Activated naive CD4-positive, alpha-beta T cell treated with anti-CD3 and anti-CD28 coated beads, Interleukin-2, amount 10 ng/mL, durations not matched to agents 7 days and 5 days (primary cell): Measurements from ENCODE around the gene CCNI.
A peak's percentile ranks its signal among the peaks of the same experiment; 100 is the strongest.

ENCODE experiments used
- CTCF ChIA-PET: fragments of 350-600 bp; sonication (Branson Sonifier 250); formaldehyde crosslinking; loops from one replicate; lab custom pipeline; 2021; ENCODE audit warnings: antibody characterized with exemption; lab: Charles Lee
- DNase-seq: peaks from one replicate; pipeline ENCODE4 v3.0.0-alpha.2; 2020
- H3K27ac Mint-ChIP-seq: one replicate; pipeline ENCODE4 v1.8.0; 2021; ENCODE audit warnings: mild to moderate bottlenecking, moderate library complexity, mixed read lengths
- H3K27me3 Mint-ChIP-seq: one replicate; pipeline ENCODE4 v1.8.0; 2021; ENCODE audit warnings: mild to moderate bottlenecking, mixed read lengths
- H3K36me3 Mint-ChIP-seq: one replicate; pipeline ENCODE4 v1.8.0; 2021; ENCODE audit warnings: mixed read lengths
- H3K4me1 Mint-ChIP-seq: one replicate; pipeline ENCODE4 v1.8.0; 2021; ENCODE audit warnings: mixed read lengths
- H3K4me3 Mint-ChIP-seq: one replicate; pipeline ENCODE4 v1.8.0; 2021; ENCODE audit warnings: mild to moderate bottlenecking, moderate library complexity, mixed read lengths
- H3K9me3 Mint-ChIP-seq: one replicate; pipeline ENCODE4 v1.8.0; 2021; ENCODE audit warnings: mixed read lengths

The CCNI gene

DNA sequence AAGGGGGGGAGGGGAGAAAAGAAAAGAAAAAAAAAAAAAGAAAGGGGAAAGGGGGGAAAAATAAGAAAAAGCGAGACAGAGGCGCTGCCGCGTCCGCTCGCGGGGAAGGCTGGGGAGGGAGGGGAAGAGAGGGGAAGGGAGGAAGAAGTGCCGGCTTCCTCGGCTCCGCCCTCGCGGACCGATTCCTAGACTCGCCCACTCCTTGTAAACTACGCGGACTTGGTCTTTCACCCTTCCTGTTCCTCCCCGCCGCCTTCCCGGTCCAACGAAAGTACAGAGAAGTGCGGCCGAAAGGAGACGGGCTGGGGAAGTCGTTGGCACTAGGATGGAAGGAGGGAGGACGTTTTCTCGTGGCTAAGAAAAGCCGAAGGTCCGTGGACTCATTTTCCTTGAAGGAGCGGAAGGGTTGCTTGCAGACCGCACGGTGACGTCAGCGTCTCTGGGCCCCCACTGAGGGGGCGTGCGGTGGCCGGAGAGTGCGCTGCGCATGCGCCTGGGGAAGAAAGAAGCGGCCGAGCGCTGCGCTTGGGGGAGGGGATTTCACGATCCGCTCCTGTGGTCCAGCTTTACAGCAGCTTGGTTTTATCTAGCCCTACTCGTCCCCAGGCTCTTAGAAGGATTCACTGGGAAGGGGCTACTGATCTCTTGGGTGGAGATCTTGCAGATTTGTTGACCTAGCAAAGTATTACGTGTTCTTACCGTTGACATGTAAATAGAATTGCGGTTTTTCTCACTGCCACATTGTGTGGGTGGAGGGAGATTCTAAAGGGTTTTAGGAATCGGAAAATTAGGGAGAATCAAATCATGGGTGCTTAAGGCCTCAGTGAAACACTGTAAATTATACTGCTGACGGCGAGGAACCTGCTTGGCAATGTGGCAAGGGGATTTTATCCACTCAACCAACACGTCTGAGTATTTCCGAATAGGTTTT is at the start of gene CCNI:
TSS of gene CCNI (minus strand) at position 121 of the 931 bp plus-strand sequence. CDS start 9,627 bp downstream, outside the sequence.
- Mint-ChIP-seq H3K4me3 (no peak within 1 kb of the TSS), H3K9me3 (no peaks in the 10 kb centered on the region), H3K4me1 (peaks cover 44% of the 10 kb centered on the region), H3K27ac (peak within 1 kb of the TSS; percentile 99), H3K27me3 (peaks cover 6% of the 10 kb centered on the region), H3K36me3 (peaks cover 20% of the 10 kb centered on the region)
- peak; percentile 93 for DNase-seq
- CTCF ChIA-PET: interaction anchor here (0.7 to 2.3 kb wide), 2 partner anchors 24 to 128 kb away, joined by 3 to 9 read pairs; no protein-coding TSS in a partner anchor

DNA sequence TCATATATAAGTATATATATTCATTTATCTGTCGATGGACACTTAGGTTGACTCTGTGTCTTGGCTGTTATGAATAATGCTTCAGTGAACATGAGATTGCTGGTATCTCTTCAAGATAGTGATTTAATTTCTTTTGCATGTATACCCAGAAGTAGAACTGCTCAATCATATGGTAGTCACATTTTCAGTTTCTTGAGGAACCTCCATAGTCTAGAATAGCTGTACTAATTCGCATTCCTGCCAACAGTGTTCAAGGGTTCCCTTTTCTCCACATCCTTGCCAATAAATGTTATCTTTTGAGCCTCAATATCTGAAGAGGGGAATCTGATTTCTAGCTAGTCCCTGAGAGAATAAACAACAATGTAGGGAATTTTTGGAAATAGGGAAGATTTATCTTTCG is 48.8 kb upstream of the CCNI start:
- Mint-ChIP-seq H3K9me3 (no peaks in the 10 kb centered on the region), H3K27ac (no peak overlapping the region), H3K4me3 (no peak overlapping the region), H3K4me1 (peaks cover 5% of the 10 kb centered on the region), H3K36me3 (no peaks in the 10 kb centered on the region), H3K27me3 (peaks cover 7% of the 10 kb centered on the region)
- no peak for DNase-seq
- CTCF ChIA-PET: no interaction called here

GRCh38 chr4:77123411-77123810 is 47.6 kb upstream of the CCNI start:
- H3K9me3 Mint-ChIP-seq: no peaks in the 10 kb centered on the region
- H3K36me3 Mint-ChIP-seq: no peaks in the 10 kb centered on the region
- no peak overlapping the region for H3K4me3 Mint-ChIP-seq
- no peak for DNase-seq
- CTCF ChIA-PET: interaction anchor here (0.8 to 2.6 kb wide), 4 partner anchors 8 to 80 kb away, joined by 3 to 8 read pairs (median 5); no protein-coding TSS in a partner anchor
- peaks cover 7% of the 10 kb centered on the region for H3K27me3 Mint-ChIP-seq
- peaks cover 5% of the 10 kb centered on the region for H3K4me1 Mint-ChIP-seq
- H3K27ac Mint-ChIP-seq: no peak overlapping the region

DNA sequence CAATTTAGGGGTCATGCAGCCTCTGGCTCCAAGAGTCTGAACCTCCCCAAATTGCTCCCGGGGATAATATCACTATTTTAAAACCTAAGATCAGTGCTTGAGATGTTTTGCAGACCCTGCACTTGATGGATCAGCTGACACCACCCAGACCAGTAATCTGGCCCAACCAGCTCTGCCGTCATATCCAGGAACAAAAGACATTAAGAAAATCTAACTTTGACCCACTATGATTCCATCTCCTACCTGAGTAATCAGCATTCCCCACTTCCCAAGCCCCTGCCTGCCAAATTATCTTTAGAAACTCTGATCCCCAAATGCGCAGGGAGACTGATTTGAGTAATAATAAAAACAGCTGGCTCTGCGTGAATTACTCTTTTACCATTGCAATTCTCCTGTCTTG is 46.9 kb upstream of the CCNI start:
- Mint-ChIP-seq H3K36me3 (no peaks in the 10 kb centered on the region), H3K27ac (no peak overlapping the region), H3K9me3 (no peaks in the 10 kb centered on the region), H3K4me3 (no peak overlapping the region), H3K27me3 (peaks cover 7% of the 10 kb centered on the region), H3K4me1 (peaks cover 5% of the 10 kb centered on the region)
- CTCF ChIA-PET: interaction anchor here (0.8 to 2.6 kb wide), 4 partner anchors 9 to 81 kb away, joined by 3 to 8 read pairs (median 5); no protein-coding TSS in a partner anchor
- DNase-seq: no peak

GRCh38 chr4:77121736-77122240 is 46.0 kb upstream of the CCNI start:
- H3K9me3 Mint-ChIP-seq: no peaks in the 10 kb centered on the region
- DNase-seq: no peak
- peaks cover 1% of the 10 kb centered on the region for H3K4me1 Mint-ChIP-seq
- CTCF ChIA-PET: interaction anchor here (1.3 to 2.6 kb wide), 3 partner anchors 10 to 82 kb away, joined by 4 to 8 read pairs (median 5); no protein-coding TSS in a partner anchor
- H3K27me3 Mint-ChIP-seq: peaks cover 11% of the 10 kb centered on the region
- no peaks in the 10 kb centered on the region for H3K36me3 Mint-ChIP-seq
- H3K4me3 Mint-ChIP-seq: no peak overlapping the region
- no peak overlapping the region for H3K27ac Mint-ChIP-seq

GRCh38 chr4:77120886-77121508 is 45.2 kb upstream of the CCNI start:
- CTCF ChIA-PET: interaction anchor here (1.3 to 2.6 kb wide), 2 partner anchors 18 to 83 kb away, joined by 4 to 8 read pairs; no protein-coding TSS in a partner anchor
- H3K4me3 Mint-ChIP-seq: no peak overlapping the region
- DNase-seq: no peak
- no peaks in the 10 kb centered on the region for H3K9me3 Mint-ChIP-seq
- no peaks in the 10 kb centered on the region for H3K4me1 Mint-ChIP-seq
- H3K36me3 Mint-ChIP-seq: no peaks in the 10 kb centered on the region
- no peak overlapping the region for H3K27ac Mint-ChIP-seq
- H3K27me3 Mint-ChIP-seq: peaks cover 11% of the 10 kb centered on the region

- no peak for DNase-seq
- Mint-ChIP-seq H3K4me3 (no peak overlapping the region), H3K9me3 (no peaks in the 10 kb centered on the region), H3K4me1 (no peaks in the 10 kb centered on the region), H3K36me3 (no peaks in the 10 kb centered on the region), H3K27me3 (peaks cover 17% of the 10 kb centered on the region), H3K27ac (no peak overlapping the region)
- CTCF ChIA-PET: interaction anchor here (1.4 kb wide), 1 partner anchor 23 kb away, joined by 4 read pairs; no protein-coding TSS in a partner anchor
Measured at GRCh38 chr4:77117721-77118120, 41.9 kb upstream of the CCNI start.

DNA sequence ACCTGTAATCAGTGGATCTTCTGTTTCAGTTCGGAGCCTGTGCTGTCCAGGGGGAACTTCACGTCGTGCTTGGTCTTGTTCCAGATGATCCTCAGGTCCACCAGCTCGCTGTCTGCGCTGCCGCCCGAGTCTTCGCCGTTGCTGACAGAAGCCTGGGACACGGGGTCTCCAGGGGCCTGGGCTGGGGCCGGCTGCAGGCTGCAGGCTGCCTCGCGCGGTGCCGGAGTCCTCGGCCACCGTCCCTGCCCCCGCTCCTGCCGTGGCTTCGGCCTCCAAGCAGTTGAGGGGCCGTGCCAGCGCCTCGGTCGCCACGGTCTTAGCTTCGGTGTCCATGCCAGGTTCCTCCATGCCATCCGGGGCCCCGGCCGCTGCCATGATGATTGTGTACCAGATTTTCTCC is 37.3 kb upstream of the CCNI start:
- H3K4me3 Mint-ChIP-seq: no peak overlapping the region
- H3K27me3 Mint-ChIP-seq: peaks cover 13% of the 10 kb centered on the region
- no peak for DNase-seq
- no peak overlapping the region for H3K27ac Mint-ChIP-seq
- CTCF ChIA-PET: no interaction called here
- H3K9me3 Mint-ChIP-seq: no peaks in the 10 kb centered on the region
- H3K4me1 Mint-ChIP-seq: no peaks in the 10 kb centered on the region
- no peaks in the 10 kb centered on the region for H3K36me3 Mint-ChIP-seq

GRCh38 chr4:77110730-77111129 is 34.9 kb upstream of the CCNI start:
- CTCF ChIA-PET: no interaction called here
- H3K9me3 Mint-ChIP-seq: no peaks in the 10 kb centered on the region
- no peaks in the 10 kb centered on the region for H3K36me3 Mint-ChIP-seq
- peaks cover 4% of the 10 kb centered on the region for H3K27me3 Mint-ChIP-seq
- no peaks in the 10 kb centered on the region for H3K4me1 Mint-ChIP-seq
- no peak overlapping the region for H3K27ac Mint-ChIP-seq
- DNase-seq: no peak
- H3K4me3 Mint-ChIP-seq: no peak overlapping the region

- CTCF ChIA-PET: interaction anchor here (0.9 to 2.0 kb wide), 4 partner anchors 9 to 99 kb away, joined by 3 to 9 read pairs (median 6); no protein-coding TSS in a partner anchor
Measured at GRCh38 chr4:77104791-77105540, 29.2 kb upstream of the CCNI start.

DNA sequence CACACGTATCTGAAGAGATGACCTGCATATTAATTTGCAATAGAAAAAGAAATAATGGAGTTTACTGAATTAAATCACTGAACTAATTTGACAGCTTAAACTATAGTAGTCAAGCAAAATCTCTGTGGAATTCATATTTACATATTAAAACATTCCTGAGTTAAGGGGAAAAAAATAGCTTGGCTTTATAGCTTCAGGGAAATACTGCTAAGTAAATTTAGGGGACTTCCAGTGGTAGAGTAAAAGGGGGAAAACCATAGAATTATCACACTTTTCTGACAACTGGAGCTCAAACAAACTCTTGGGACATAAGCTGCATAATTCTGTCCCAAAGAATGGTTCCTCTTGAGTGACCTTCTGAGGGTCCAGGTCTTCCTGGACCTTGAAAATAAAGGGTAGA is 28.6 kb upstream of the CCNI start:
- peaks cover 11% of the 10 kb centered on the region for H3K4me1 Mint-ChIP-seq
- CTCF ChIA-PET: interaction anchor here (0.9 to 2.0 kb wide), 4 partner anchors 9 to 99 kb away, joined by 3 to 9 read pairs (median 6); no protein-coding TSS in a partner anchor
- no peak overlapping the region for H3K4me3 Mint-ChIP-seq
- DNase-seq: no peak
- H3K36me3 Mint-ChIP-seq: no peaks in the 10 kb centered on the region
- peaks cover 5% of the 10 kb centered on the region for H3K27me3 Mint-ChIP-seq
- H3K27ac Mint-ChIP-seq: no peak overlapping the region
- H3K9me3 Mint-ChIP-seq: no peaks in the 10 kb centered on the region

More at GRCh38 chr4:77104791-77105540, 29.2 kb upstream of the CCNI start:
- Mint-ChIP-seq H3K4me1 (peaks cover 9% of the 10 kb centered on the region), H3K4me3 (no peak overlapping the region), H3K27me3 (peaks cover 5% of the 10 kb centered on the region), H3K36me3 (no peaks in the 10 kb centered on the region), H3K27ac (no peak overlapping the region), H3K9me3 (no peaks in the 10 kb centered on the region)
- no peak for DNase-seq

DNA sequence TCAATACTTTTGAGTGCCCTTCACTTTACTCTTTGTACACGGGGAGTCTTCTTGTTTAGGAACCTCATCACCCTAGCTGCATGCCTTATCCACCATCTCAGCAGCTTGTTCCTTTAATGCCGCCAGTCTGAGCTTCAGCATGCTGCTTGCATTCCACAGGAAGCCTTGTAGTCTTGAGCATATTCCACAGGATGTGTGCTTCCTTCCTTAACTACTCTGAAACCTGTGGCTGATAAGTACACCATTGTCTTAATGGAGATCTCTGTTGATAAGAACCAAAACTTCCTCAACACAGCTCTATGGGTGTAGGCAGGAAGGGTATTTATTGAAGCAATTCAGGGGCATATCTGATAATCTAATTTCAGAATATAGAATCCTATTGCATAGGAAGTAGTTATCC is 24.4 kb upstream of the CCNI start:
- peaks cover 3% of the 10 kb centered on the region for H3K27me3 Mint-ChIP-seq
- CTCF ChIA-PET: interaction anchor here (0.6 to 1.4 kb wide), 2 partner anchors 60 to 103 kb away, joined by 4 to 8 read pairs; no protein-coding TSS in a partner anchor
- no peaks in the 10 kb centered on the region for H3K9me3 Mint-ChIP-seq
- no peak overlapping the region for H3K4me3 Mint-ChIP-seq
- H3K27ac Mint-ChIP-seq: no peak overlapping the region
- H3K36me3 Mint-ChIP-seq: no peaks in the 10 kb centered on the region
- DNase-seq: no peak
- peaks cover 11% of the 10 kb centered on the region for H3K4me1 Mint-ChIP-seq

DNA sequence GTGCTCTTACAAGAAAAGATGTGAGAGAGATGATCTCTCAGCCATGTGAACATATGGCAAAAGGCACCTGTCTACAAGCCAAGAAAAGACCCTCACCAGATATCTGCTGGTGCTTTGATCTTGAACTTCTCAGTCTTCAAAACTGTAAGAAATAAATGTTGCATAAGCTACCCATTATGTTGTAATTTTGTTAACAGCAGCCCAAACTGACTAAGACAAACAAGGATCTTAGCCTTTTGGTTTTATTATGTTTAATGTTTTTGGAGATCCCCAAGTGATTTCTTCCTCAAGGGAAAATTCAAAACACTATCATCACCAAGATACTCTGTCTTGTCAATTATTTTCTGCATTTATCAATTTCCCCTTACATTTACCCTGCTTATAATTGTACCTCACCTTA is 21.8 kb upstream of the CCNI start:
- Mint-ChIP-seq H3K27me3 (peaks cover 4% of the 10 kb centered on the region), H3K4me1 (peaks cover 13% of the 10 kb centered on the region), H3K36me3 (no peaks in the 10 kb centered on the region), H3K27ac (no peak overlapping the region), H3K9me3 (no peaks in the 10 kb centered on the region), H3K4me3 (no peak overlapping the region)
- CTCF ChIA-PET: interaction anchor here (0.7 to 7.9 kb wide), 3 partner anchors 38 to 811 kb away, joined by 3 to 130 read pairs (median 5); no protein-coding TSS in a partner anchor
- no peak for DNase-seq
